Suprapubic skin (tissue), 4 donors: Measurements from ENCODE around the gene GFER.
"Not testable (repeated sequence)": the region's sequence is repeated elsewhere in the genome, so short reads cannot be mapped to it uniquely, and the experiment has no call there.

Experiments
- CTCF ChIP-seq, 2 donors: fragments of 200-600 bp in 1 of 2; fragments of 450-650 bp in 1 of 2; sonication (generic) in 1 of 2; IDR thresholded peaks; one replicate each; pipeline ENCODE4 v1.5.1; 2016 to 2019; ENCODE audit warnings: antibody characterized with exemption in 2 of 2, mild to moderate bottlenecking in 1 of 2, moderate library complexity in 1 of 2
- EP300 ChIP-seq: sonication (generic); formaldehyde crosslinking; IDR thresholded peaks from one replicate; pipeline ENCODE4 v1.6.1; 2017; ENCODE audit warnings: antibody characterized with exemption
- POLR2A ChIP-seq, 2 donors: fragments of 450-650 bp; IDR thresholded peaks; one replicate each; pipeline ENCODE4 v1.6.1; 2017; ENCODE audit warnings: antibody characterized with exemption in 2 of 2, mild to moderate bottlenecking in 2 of 2, moderate library complexity in 2 of 2
- POLR2AphosphoS5 ChIP-seq, 3 donors: sonication (generic); formaldehyde crosslinking; IDR thresholded peaks; one replicate each; pipeline ENCODE4 v1.6.1; 2017; ENCODE audit warnings: antibody characterized with exemption in 3 of 3

- not testable (repeated sequence) for TF ChIP-seq CTCF (IDR thresholded peaks at IDR 0.05); EP300; POLR2A (IDR thresholded peaks at IDR 0.05); POLR2AphosphoS5 (IDR thresholded peaks at IDR 0.05)
These were observed 27.7 kb downstream of the GFER start for GRCh38 chr16:2011726-2012125.
